Thymus (tissue), 11 donors: Measurements from ENCODE around the gene KIF9. TPM values are rescaled to one million over a fixed set of nuclear protein-coding genes. Genes with fewer than 3 reads are reported as not detected.
A peak's percentile ranks its signal among the peaks of the same experiment; 100 is the strongest.
"Not testable (repeated sequence)": the region's sequence is repeated elsewhere in the genome, so short reads cannot be mapped to it uniquely, and the experiment has no call there.

ENCODE experiments used
- DNase-seq, 9 donors: peaks; one replicate each; pipeline ENCODE4 v3.0.0-alpha.2; 2013; ENCODE audit warnings: low spot score in 9 of 9, low read depth in 6 of 9, missing footprints in 1 of 9
- H3K27ac ChIP-seq, 2 donors: one replicate each; pipeline ENCODE4 v1.5.1; 2013; ENCODE audit warnings: control low read depth in 1 of 2, low read depth in 1 of 2, low read length in 1 of 2, mild to moderate bottlenecking in 1 of 2, moderate library complexity in 1 of 2
- H3K27me3 ChIP-seq, 2 donors: one replicate each; pipeline ENCODE4 v1.5.1; 2013; ENCODE audit warnings: low read length in 1 of 2; ENCODE audit not compliant: control insufficient read depth in 2 of 2, insufficient read depth in 1 of 2
- H3K36me3 ChIP-seq, 2 donors: one replicate each; pipeline ENCODE4 v1.5.1; 2013; ENCODE audit warnings: low read length in 1 of 2, mild to moderate bottlenecking in 1 of 2, moderate library complexity in 1 of 2; ENCODE audit not compliant: control insufficient read depth in 2 of 2, insufficient read depth in 2 of 2
- H3K4me1 ChIP-seq, 2 donors: one replicate each; pipeline ENCODE4 v1.5.1; 2013; ENCODE audit warnings: low read length in 2 of 2; ENCODE audit not compliant: control insufficient read depth in 2 of 2, insufficient read depth in 2 of 2
- H3K4me3 ChIP-seq, 2 donors: one replicate each; pipeline ENCODE4 v1.5.1; 2013; ENCODE audit warnings: low read length in 2 of 2, control low read depth in 1 of 2, mild to moderate bottlenecking in 1 of 2
- H3K9me3 ChIP-seq, 2 donors: one replicate each; pipeline ENCODE4 v1.5.1; 2013; ENCODE audit warnings: low read length in 1 of 2, mild to moderate bottlenecking in 1 of 2; ENCODE audit not compliant: control insufficient read depth in 2 of 2, insufficient read depth in 1 of 2
- WGBS: extraction: QIAGEN DNeasy Blood & Tissue Kit; methylation state at CpG from one replicate; pipeline ENCODE4 v1.1.7; 2013; 5-methylcytosine and 5-hydroxymethylcytosine counted together
- polyA plus RNA-seq: library from polyadenylated mRNA; stranded (reverse); fragments of 200-250 nt; gene quantifications from one replicate; pipeline ENCODE4 v1.2.3, GENCODE V29; 2013
- total RNA-seq: library from RNA; stranded (reverse); fragments of 120-200 nt; gene quantifications from one replicate; pipeline ENCODE4 v1.2.4, GENCODE V29; 2013
- donor health status: healthy.

Gene KIF9
- total and polyA plus RNA-seq, 2 donors, result 3.0 to 6.4 TPM

DNA sequence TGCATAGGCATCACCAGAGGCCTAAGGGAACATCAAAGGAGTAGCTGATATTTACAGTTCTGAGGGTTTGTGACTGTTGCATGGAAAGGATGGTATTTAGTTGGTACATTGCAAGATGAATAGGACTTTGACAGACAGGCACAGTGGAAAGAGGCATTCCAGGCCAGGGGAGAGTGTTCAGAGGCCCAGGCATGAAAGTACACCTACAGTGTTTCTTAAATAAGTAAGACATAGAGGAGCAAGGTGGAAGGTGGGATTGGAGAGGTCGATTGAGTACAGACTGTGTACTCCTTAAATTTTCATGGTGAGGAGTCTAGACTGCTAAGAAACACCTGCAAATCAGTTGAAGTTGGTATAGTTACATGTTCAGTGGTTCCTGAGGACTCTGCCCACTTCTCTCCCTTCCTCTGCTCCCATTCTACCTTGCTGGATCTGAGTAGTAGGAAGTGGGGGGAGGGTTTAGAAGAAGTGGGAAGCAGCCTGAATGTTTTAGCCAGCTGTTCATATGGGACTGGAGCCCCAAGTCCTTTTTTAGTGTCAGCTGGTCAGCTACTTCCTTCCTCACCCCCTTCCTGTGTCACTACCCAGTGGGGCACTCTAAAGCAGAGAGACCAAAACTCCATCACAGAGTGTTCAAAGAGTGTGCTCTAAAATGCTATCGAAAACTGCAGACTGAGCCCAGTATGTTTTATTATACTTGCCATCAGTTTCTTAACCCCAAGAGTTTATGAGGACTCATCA, 14.1 kb upstream of the KIF9 start:
- 80% methylated on average over 2 of the region's 2 CpGs for WGBS
- Histone ChIP-seq H3K4me1 (peaks cover 0 to 9% of the 10 kb centered on the region in 2 donors), H3K4me3 (no peak overlapping the region), H3K9me3 (no peaks in the 10 kb centered on the region), H3K27me3 (no peaks in the 10 kb centered on the region), H3K36me3 (peaks cover 0 to 3% of the 10 kb centered on the region in 2 donors), H3K27ac (no peak overlapping the region)
- no peak for DNase-seq

DNA sequence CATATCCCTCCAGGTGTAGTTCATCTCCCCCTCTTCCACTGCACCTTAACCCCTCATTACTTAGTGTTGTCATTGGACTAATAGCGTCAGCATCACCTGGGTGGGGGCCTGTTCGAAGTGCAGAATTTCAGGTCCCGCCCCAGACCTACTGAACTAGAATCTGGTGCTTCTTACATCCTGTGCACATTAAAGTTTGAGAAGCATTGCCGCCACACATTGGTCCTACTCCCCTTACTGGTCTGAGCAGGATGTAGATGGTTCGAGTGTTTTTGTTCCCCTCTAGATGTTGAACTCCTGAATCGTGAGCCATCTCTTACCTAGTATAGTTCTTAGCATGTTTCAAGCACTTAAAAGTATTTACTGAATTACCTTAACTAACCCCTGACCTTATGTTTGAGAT, 13.4 kb upstream of the KIF9 start:
- H3K9me3 ChIP-seq, result no peaks in the 10 kb centered on the region
- peak in 1 of 9 donors; percentile 6 for DNase-seq
- no peaks in the 10 kb centered on the region for H3K27me3 ChIP-seq
- H3K4me1 ChIP-seq, result peaks cover 0 to 9% of the 10 kb centered on the region in 2 donors
- no peak overlapping the region for H3K4me3 ChIP-seq
- H3K36me3 ChIP-seq, result peaks cover 0 to 8% of the 10 kb centered on the region in 2 donors
- 88% methylated on average over 6 of the region's 6 CpGs for whole genome bisulfite sequencing
- no peak overlapping the region for H3K27ac ChIP-seq

DNA sequence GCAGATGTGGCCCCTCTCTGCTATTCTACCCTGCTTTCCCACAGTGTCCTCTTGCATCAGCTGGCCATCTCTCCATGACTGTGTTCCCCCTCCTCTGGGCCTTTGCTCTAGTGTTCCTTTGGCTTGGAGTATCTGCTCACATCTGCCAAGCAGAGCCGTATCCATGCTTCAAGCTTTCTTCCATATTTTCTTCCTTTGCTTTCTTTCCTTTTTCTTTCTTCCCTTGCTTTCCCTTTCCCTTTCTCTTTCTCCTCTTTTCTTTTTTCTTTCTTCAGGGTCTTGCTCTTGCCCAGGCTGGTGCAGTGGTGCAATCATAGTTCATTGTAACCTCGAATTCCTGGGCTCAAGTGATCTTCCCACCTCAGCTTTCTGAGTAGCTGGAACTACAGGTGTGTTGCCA, 12.7 kb upstream of the KIF9 start:
- Histone ChIP-seq H3K27me3 (no peaks in the 10 kb centered on the region), H3K4me3 (no peak overlapping the region), H3K36me3 (peaks cover 0 to 8% of the 10 kb centered on the region in 2 donors), H3K4me1 (peaks cover 0 to 9% of the 10 kb centered on the region in 2 donors), H3K27ac (no peak overlapping the region), H3K9me3 (no peaks in the 10 kb centered on the region)
- DNase-seq, result no peak
- 98% methylated on average over 2 of the region's 2 CpGs for WGBS

DNA sequence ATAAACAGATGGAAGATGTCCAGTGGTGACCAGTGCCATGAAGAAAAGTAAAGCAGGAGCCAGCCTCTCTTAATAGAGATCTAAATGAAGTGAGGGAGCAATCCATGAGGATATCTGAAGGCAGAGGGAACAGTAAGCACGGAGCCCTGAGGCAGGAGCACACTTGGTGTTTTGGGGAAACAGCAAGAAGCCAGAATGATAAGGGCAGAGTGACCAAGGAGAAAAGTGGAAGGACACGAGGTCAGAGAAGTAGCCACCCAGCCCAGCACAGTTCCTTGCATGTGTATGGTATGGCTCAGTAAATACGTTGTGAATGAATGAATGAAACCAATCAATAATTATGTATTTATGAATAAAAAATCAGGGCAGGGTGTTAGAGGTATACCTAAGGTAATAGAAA, 11.8 kb upstream of the KIF9 start:
- no peak overlapping the region for H3K27ac ChIP-seq
- peaks cover 0 to 7% of the 10 kb centered on the region in 2 donors for H3K4me1 ChIP-seq
- DNase-seq, result no peak
- 97% methylated on average over 3 of the region's 3 CpGs for WGBS
- no peaks in the 10 kb centered on the region for H3K27me3 ChIP-seq
- no peak overlapping the region for H3K4me3 ChIP-seq
- peaks cover 0 to 14% of the 10 kb centered on the region in 2 donors for H3K36me3 ChIP-seq
- H3K9me3 ChIP-seq, result no peaks in the 10 kb centered on the region

DNA sequence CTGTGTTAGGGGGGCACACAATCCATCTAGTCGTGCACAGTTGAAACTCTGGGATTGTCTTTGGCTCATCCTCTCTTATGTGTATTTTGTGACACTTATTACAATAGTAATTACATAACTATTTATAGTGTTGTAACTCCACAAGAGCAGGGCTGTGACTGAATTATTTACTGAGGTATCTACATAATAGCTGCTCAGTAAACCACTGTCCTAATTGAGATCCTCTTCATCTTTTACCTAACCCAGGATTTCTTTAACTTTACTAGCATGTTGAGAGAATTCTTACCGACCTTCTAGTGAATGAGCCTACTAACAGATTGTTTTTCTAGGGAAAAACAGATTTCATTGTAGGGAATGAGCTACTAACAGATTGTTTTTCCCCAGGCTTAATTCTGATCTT, 11.2 kb upstream of the KIF9 start:
- Histone ChIP-seq H3K4me3 (no peak overlapping the region), H3K36me3 (peaks cover 0 to 19% of the 10 kb centered on the region in 2 donors), H3K9me3 (no peaks in the 10 kb centered on the region), H3K27ac (no peak overlapping the region), H3K27me3 (no peaks in the 10 kb centered on the region), H3K4me1 (peaks cover 0 to 7% of the 10 kb centered on the region in 2 donors)
- WGBS, result 96% methylated on average over 2 of the region's 2 CpGs
- no peak for DNase-seq

DNA sequence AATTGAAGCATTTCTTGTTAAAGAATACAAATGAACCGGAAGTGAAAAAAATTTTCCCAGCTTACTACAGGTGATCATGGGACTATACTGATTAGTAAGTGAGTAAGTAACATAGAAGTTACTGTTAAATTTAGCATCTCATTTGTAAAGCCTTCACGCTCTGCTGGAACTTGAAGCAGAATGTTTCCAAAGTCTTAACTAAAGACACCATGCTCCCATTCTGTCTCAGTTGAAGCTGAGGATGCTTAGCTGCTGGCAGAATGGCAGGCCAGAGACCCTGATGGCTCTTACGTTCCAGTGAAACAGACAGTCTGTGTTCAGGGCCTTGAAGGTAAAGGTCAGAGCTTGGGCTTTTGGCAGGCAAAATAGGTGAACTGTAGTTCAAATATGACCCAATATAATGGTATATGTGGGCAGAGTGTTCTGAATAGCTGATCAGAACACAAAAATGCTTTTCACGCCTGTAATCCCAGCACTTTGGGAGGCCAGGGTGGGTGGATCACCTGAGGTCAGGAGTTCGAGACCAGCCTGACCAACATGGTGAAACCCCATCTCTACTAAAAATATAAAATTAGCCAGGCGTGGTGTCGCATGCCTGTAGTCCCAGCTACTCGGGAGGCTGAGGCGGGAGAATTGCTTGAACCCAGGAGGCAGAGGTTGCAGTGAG, 9.3 kb upstream of the KIF9 start:
- H3K9me3 ChIP-seq, H3K4me3 ChIP-seq, H3K27ac ChIP-seq, H3K4me1 ChIP-seq, H3K27me3 ChIP-seq, DNase-seq: not testable (repeated sequence)
- WGBS, result 97% methylated on average over 9 of the region's 9 CpGs
- H3K36me3 ChIP-seq, result peaks cover 10 to 32% of the 10 kb centered on the region in 2 donors

DNA sequence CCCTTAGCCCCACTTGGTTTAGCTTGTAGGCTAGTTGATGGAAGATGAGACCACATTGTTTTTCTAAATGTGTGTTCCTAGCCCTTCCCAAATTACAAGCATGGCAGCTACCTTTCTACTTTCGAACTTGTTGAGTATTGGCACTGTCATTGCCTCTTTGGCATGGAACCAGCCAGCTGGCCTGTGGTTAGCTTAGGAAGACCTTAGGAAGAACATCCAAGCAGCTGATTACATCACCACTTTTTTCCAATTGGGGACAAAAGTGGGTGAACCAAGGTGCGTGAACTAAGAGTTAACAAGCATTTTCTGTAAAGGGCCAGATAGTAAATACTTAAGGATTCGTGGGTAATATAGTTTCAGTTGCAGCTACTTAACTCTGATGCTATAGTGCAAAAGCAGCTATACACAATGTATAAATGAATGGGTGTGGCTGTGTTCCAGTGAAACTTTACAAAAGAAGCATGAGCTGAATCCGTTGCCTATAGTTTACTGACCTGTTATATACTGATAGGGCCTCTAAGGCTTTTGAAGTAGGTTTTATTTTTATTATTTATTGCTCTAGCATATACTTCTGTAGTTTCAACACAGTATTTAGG, 8.7 kb upstream of the KIF9 start:
- Histone ChIP-seq H3K27me3 (no peaks in the 10 kb centered on the region), H3K36me3 (peaks cover 10 to 32% of the 10 kb centered on the region in 2 donors), H3K27ac (no peak overlapping the region), H3K4me1 (peaks cover 0 to 3% of the 10 kb centered on the region in 2 donors), H3K9me3 (no peaks in the 10 kb centered on the region), H3K4me3 (no peak overlapping the region)
- no peak for DNase-seq
- WGBS, result 95% methylated on average over 4 of the region's 4 CpGs

DNA sequence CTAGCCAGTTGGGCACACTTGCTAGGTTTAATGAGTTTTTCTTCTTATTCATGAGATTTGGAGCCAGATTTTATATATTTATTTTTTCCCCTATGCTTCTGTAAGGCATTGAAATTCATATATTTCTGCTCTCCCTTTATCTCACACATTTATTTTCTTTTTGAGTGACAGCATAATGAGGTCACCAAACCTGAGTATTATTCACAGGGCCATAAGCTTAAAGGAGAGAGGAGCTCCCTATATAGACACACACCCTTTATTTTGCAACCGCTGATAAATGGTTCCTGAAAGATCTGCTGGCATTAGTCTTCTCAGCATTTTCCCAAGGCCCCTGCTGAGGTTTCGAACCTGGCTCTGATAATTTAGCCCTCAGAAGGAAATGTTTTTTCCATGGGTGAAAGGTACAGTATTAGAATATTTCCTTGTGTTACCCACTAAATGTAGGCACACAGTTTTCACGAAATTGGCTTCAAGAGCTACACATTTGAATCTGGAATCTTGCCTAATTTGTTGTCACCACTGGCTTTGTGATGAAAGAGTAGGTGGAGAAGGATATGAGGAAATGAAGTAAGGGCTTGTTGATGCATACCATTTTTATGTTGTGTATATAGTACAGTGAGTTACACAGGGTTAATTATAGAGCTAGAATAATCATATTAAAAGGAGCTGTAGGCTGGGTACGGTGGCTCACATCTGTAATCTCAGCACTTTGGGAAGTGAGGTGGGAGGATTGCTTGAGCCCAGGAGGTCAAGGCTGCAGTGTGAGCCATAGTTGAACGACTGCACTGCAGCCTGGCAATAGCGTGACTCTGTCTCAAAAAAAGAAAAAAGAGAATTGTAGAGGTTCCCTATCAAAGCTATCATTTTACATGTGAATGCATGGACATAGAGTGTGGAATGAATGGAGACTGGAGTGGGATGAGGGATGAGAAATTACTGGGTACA, 6.6 kb upstream of the KIF9 start:
- 95% methylated on average over 6 of the region's 6 CpGs for WGBS
- Histone ChIP-seq H3K27ac (no peak overlapping the region), H3K27me3 (no peaks in the 10 kb centered on the region), H3K4me3 (no peak overlapping the region), H3K4me1 (peaks cover 0 to 5% of the 10 kb centered on the region in 2 donors), H3K9me3 (no peaks in the 10 kb centered on the region), H3K36me3 (peaks cover 10 to 35% of the 10 kb centered on the region in 2 donors)
- DNase-seq, result no peak
